AG09309 (cell line): Measurements from ENCODE around the gene RPL4.

Experiments used
- DNase-seq: peaks from one replicate; pipeline ENCODE4 v3.0.0-alpha.2; 2010; ENCODE audit warnings: low read depth
- H3K4me3 ChIP-seq: 2 replicates; pipeline ENCODE4 v1.5.1; 2011; ENCODE audit warnings: mild to moderate bottlenecking, low read depth, low read length, moderate library complexity; ENCODE audit not compliant: control insufficient read depth
- CTCF ChIP-seq: IDR thresholded peaks from 2 replicates; pipeline ENCODE4 v1.5.1; 2011; ENCODE audit warnings: mild to moderate bottlenecking, low read depth, low read length, inconsistent platforms; ENCODE audit not compliant: insufficient read depth, control insufficient read depth; ENCODE audit errors: missing control alignments

The RPL4 gene

DNA sequence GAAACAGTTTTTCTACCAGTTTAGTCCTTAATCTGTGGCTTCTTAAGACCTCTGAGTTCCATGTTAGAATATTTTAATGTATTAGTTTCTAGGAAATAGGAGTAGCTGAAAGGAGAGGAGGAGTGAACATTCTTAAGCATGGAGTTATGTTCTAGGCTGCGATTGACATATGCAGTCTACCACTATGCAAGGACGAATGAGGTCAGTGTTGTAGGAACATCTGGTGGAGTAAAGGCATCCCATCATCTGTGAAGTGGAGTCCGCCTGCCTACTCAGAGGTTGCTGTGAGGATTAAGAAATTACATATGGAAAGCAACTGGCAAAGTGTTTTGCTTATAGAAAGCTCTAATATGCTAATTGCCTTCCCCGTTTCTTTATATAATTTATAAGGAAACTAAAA is 52.2 kb downstream of the RPL4 start:
- no peak for TF ChIP-seq CTCF
- H3K4me3 ChIP-seq: no peak overlapping the region

More for the DNA sequence above, 52.2 kb downstream of the RPL4 start:
- no peak for DNase-seq
